Stimulated activated CD8-positive, alpha-beta memory T cell treated with anti-CD3 and anti-CD28 coated beads, Interleukin-15, amount 100 ng/mL, for 48 hours (primary cell): ENCODE data around the gene AP5S1.
"Not testable (repeated sequence)": the region's sequence is repeated elsewhere in the genome, so short reads cannot be mapped to it uniquely, and the experiment has no call there.

Experiments
- DNase-seq, 2 donors: peaks; one replicate each; pipeline ENCODE4 v3.0.0-alpha.2; 2020; ENCODE audit warnings: low read depth in 2 of 2

AP5S1 gene

DNA sequence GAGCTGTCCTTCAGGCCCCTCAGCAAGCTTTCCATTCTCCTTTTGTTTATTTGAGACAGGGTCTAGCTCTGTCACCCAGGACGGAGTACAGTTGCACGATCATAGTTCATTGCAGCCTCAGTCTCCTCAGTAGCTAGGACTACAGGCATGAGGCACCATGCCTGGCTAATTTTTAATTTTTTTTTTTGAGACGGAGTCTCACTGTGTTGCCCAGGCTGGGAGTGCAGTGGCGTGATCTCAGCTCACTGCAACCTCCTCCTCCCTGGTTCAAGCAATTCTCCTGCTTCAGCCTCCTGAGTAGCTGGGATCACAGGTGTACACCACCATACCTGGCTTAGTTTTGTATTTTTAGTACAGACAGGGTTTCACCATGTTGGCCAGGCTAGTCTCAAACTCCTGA lies 31.1 kb upstream of the AP5S1 start:
- DNase-seq: not testable (repeated sequence)

DNA sequence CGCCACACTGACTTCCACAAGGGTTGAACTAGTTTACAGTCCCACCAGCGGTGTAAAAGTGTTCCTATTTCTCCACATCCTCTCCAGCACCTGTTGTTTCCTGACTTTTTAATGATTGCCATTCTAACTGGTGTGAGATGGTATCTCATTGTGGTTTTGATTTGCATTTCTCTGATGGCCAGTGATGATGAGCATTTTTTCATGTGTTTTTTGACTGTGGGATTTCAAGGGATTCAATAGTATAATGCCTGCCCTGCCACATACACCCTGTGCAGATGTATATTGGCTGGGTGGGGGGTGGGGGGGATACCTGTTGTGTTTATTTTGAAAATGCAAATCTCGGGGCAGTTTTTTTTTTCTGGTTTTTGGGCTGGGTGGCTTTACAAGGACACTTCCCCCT lies 26.2 kb upstream of the AP5S1 start:
- DNase-seq: not testable (repeated sequence)

GRCh38 chr20:3794701-3795420 lies 25.5 kb upstream of the AP5S1 start:
- no peak for DNase-seq

- DNase-seq: peak; percentile 83 to 85
Observed at GRCh38 chr20:3795511-3796468, 24.6 kb upstream of the AP5S1 start, which contains the start of gene CDC25B. CDC25B (plus strand) TSS chr20:3796310; CDS start chr20:3796532, 222 bp downstream.

DNA sequence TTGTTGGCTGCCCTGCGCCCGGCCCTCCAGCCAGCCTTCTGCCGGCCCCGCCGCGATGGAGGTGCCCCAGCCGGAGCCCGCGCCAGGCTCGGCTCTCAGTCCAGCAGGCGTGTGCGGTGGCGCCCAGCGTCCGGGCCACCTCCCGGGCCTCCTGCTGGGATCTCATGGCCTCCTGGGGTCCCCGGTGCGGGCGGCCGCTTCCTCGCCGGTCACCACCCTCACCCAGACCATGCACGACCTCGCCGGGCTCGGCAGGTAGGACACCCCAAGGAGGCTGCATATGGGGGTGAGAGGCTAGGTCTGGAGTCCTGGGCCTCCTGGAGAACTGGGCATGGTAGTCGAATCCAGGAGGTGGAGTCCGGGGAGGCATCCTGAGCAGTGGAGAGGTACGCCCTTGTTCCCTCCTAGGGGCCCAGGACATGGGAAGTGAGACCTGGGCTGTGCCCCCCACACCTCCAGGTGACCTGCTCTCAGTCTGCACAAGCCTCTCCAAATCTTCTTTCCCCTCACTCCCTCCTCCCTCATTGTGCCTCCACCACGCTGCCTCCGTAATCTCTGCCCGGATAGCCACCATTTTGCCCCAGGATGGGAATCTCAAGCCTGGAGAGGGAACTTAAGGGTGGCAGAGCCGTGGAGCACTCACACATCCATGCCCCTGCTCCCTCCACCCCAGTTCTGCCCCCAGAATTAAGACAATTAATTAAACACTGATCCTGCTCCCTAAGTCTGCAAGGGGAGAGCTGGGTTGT lies 23.7 kb upstream of the AP5S1 start:
- no peak for DNase-seq

GRCh38 chr20:3797226-3797545 lies 23.2 kb upstream of the AP5S1 start:
- no peak for DNase-seq

DNA sequence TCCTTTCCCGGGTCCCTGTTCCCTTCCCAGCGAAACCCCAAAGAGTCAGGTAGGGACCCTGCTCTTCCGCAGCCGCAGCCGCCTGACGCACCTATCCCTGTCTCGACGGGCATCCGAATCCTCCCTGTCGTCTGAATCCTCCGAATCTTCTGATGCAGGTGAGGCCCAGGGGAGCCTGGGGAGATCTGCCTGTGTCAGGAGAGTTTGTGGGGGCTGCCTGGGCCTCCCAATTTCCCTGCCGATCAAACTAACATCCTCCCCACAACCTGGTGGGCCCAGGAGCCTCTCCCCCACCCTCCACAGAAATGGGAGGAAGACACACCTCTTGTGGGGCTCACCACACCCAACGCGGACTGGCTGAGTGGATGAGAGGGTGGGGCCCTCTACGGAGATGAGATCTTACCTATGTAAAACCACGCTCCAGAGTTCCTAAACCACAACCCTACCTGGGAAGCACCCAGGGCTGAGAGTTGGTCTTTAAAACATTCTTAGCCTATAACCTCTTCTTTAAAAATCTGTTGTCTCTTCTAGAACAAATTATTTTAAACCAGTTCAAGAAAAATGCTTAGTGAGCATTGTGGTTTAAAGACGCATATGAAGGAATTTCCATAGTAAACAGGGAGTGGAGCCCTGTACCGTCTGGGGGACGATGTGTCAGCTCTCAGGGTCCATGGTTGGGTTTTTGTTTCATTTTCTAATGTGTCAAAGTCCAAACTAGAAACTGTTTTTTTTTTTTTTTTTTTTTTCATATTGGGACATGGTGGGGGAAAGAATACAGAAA lies 22.6 kb upstream of the AP5S1 start:
- no peak for DNase-seq

DNA sequence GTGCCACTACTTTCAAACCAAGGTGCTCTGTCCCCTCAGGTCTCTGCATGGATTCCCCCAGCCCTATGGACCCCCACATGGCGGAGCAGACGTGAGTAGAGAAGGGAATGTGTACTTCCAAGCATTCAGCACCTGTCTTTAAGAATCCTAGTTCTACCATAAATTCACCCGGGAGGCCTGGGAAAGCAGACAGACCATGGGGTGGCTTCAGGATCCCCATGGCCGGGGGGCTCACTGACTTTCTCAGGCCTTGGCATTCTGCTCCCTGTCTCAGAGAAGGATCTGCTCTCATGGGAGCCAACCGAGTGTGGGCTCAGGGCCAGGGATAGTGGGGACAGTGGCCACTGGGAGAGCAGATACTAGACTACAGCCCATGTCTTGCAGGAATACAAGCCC lies 22.0 kb upstream of the AP5S1 start:
- no peak for DNase-seq

DNA sequence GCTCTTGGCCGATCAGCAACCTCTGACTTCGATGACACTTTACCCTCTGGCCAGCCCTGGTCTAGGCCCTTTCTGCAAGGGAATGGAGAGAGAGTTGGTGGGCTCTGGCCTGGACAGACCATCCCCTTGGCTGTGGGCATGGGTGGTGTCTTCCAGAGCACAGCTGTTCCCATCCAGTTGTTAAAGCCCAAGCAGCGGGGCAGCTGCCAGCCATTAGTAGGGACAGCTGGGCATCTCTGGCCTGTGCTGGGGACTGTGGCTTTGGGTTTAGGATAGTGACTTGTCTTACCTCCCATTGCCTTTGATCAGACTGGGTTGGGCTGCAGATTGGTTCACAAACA lies 21.5 kb upstream of the AP5S1 start:
- DNase-seq: no peak

GRCh38 chr20:3800256-3800877 lies 20.0 kb upstream of the AP5S1 start:
- DNase-seq: no peak

DNA sequence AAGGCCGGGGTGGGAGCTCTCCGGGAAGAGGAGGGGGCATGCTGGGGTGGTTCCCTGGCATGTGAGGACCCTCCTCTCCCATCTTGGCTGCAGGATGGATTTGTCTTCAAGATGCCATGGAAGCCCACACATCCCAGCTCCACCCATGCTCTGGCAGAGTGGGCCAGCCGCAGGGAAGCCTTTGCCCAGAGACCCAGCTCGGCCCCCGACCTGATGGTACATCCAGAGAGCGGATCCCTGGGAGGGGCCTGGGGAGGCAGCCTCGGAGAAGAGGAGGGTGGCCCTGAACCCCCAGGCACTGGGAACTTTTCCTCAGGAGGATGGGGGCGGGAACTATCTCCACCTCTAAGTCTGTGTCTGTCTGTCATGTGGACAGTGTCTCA lies 19.5 kb upstream of the AP5S1 start:
- no peak for DNase-seq

- no peak for DNase-seq
Observed at GRCh38 chr20:3801299-3801698, 19.0 kb upstream of the AP5S1 start.

DNA sequence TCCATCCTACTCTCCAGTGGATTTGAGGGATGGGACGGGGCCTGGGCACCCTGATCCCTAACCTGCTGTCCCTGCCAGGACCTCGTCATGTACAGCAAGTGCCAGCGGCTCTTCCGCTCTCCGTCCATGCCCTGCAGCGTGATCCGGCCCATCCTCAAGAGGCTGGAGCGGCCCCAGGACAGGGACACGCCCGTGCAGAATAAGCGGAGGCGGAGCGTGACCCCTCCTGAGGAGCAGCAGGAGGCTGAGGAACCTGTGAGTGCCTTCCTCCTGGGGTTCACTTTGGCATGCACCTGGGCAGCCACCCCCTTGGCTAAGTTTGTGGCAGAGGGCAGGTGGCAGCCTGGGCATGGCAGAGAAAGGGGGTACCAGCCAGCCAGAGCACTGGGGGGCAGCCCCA lies 18.5 kb upstream of the AP5S1 start:
- DNase-seq: no peak

DNA sequence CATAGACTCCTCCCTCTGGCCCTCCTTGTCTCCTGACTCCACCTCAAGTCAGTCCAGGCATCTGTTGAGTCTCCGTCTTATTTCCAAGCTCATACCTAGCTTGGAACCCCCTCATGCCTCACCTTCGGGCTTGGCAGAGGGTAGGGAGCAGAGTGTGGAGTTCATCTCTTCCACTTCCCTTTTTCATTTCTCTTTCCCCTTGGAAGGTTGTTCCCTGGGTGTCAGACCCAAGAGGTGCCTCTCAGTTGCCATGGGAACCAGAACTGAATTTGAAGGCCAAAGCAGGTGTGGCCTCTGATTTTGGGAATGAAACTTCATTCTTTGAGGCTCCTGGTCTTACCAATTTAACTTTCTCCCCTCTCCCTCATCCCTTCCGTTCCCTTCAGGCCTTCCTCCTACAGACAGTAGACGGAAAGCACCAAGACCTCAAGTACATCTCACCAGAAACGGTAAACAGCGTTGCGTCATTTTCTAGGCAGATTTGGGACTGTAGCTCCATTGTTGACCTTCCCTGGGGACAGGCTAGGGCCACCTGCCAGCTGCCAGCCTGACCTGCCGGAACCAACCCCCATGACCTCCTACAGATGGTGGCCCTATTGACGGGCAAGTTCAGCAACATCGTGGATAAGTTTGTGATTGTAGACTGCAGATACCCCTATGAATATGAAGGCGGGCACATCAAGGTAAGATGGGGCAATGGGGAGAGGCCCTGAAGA lies 17.7 kb upstream of the AP5S1 start:
- DNase-seq: no peak

DNA sequence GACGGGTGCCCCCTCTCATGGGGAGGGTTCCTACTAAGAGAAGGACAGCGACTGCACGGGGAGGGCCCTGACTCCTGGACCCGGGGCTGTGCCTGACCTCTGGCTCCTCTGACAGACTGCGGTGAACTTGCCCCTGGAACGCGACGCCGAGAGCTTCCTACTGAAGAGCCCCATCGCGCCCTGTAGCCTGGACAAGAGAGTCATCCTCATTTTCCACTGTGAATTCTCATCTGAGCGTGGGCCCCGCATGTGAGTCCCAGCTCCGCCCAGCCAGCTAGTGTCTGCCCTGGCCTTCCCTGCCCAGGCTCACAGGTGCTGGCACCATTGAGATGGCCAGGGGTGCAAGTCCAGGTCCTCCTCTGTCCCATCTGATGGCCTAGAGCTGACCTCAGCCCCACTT lies 17.1 kb upstream of the AP5S1 start:
- no peak for DNase-seq

- no peak for DNase-seq
Observed at GRCh38 chr20:3803854-3804253, 16.5 kb upstream of the AP5S1 start.

GRCh38 chr20:3804254-3804751 lies 16.0 kb upstream of the AP5S1 start:
- no peak for DNase-seq

DNA sequence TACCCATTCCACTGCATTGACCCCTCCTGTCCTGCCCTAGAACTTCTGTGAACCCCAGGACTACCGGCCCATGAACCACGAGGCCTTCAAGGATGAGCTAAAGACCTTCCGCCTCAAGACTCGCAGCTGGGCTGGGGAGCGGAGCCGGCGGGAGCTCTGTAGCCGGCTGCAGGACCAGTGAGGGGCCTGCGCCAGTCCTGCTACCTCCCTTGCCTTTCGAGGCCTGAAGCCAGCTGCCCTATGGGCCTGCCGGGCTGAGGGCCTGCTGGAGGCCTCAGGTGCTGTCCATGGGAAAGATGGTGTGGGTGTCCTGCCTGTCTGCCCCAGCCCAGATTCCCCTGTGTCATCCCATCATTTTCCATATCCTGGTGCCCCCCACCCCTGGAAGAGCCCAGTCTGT lies 15.6 kb upstream of the AP5S1 start:
- no peak for DNase-seq

- no peak for DNase-seq
Observed at GRCh38 chr20:3808544-3808943, 11.8 kb upstream of the AP5S1 start.

DNA sequence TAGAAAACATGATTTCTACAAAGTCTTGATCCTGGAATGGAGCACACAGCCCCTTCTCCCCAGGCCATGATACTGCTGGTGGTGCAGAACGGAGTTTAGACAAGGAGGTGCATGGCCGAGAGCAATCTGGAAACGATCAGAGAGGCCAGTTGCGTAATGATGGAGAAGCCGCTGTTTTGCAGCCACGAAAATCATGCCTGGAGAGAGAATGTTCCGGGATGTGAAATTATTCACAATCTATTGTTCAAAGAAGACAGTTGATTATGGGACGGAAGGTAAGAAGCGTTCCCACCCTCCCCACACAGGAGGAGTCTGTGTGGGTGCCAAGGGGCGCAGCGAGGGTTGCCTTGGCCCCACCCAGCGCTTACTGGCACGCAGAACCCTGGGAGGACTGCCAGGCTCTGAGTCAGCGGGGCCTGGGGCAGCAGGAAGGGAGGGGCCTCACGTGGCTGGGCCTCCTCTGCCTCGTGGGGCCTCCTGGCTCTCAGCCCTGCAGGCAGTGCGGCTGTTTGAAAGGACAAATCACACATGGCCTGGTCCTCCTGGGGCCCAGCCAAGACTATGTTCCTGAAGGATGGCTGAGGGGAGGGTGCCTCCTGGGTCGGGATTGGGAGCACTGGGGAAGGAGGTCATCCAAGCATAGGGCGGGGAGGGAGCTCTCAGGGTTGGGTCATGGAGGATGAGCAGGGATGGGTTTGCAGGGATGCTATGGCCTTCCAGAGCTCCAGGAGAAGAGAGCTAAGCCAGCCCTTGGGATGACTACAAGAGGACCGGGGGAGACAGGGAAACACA lies 8.7 kb upstream of the AP5S1 start:
- peak; percentile 85 to 90 for DNase-seq
